ENCODE data around the gene MPP7.
"Not testable (repeated sequence)": the region's sequence is repeated elsewhere in the genome, so short reads cannot be mapped to it uniquely, and the experiment has no call there.

MPP7 gene

GRCh38 chr10:28302638-28303488 lies at the start of gene MPP7:
TSS of gene MPP7 (minus strand) at chr10:28303064. CDS start at chr10:28238604, 64,460 bp downstream.
- DNase-seq (ENCODE audit: low spot score) = peak; percentile 98

- no peak for DNase-seq (ENCODE audit: low spot score)
Measured at GRCh38 chr10:28349892-28350291, 47.0 kb upstream of the MPP7 start.

- DNase-seq (ENCODE audit: low spot score) = no peak
Measured at GRCh38 chr10:28343987-28344895, 41.4 kb upstream of the MPP7 start.

- DNase-seq (ENCODE audit: low spot score) = no peak
Measured at GRCh38 chr10:28343252-28343651, 40.4 kb upstream of the MPP7 start.

- DNase-seq (ENCODE audit: low spot score) = not testable (repeated sequence)
Measured at GRCh38 chr10:28341679-28342078, 38.8 kb upstream of the MPP7 start.

- DNase-seq (ENCODE audit: low spot score) = no peak
Measured at GRCh38 chr10:28332726-28333125, 29.9 kb upstream of the MPP7 start.

- peak; percentile 68 for DNase-seq (ENCODE audit: low spot score)
Measured at GRCh38 chr10:28331841-28332240, 29.0 kb upstream of the MPP7 start.

GRCh38 chr10:28331066-28331465 lies 28.2 kb upstream of the MPP7 start:
- no peak for DNase-seq (ENCODE audit: low spot score)

- no peak for DNase-seq (ENCODE audit: low spot score)
Measured at GRCh38 chr10:28328346-28328745, 25.5 kb upstream of the MPP7 start.

- no peak for DNase-seq (ENCODE audit: low spot score)
Measured at GRCh38 chr10:28327491-28327880, 24.6 kb upstream of the MPP7 start.

GRCh38 chr10:28326516-28327490 lies 23.9 kb upstream of the MPP7 start:
- DNase-seq (ENCODE audit: low spot score) = no peak

GRCh38 chr10:28320799-28321198 lies 17.9 kb upstream of the MPP7 start:
- DNase-seq (ENCODE audit: low spot score) = no peak

- DNase-seq (ENCODE audit: low spot score) = no peak
Measured at GRCh38 chr10:28320090-28320489, 17.2 kb upstream of the MPP7 start.

- not testable (repeated sequence) for DNase-seq (ENCODE audit: low spot score)
Measured at GRCh38 chr10:28319061-28319460, 16.2 kb upstream of the MPP7 start.

- no peak for DNase-seq (ENCODE audit: low spot score)
Measured at GRCh38 chr10:28318626-28319025, 15.8 kb upstream of the MPP7 start.

- DNase-seq (ENCODE audit: low spot score) = no peak
Measured at GRCh38 chr10:28317760-28318159, 14.9 kb upstream of the MPP7 start.

- peak; percentile 39 for DNase-seq (ENCODE audit: low spot score)
Measured at GRCh38 chr10:28316696-28317095, 13.8 kb upstream of the MPP7 start.

GRCh38 chr10:28315140-28315539 lies 12.3 kb upstream of the MPP7 start:
- DNase-seq (ENCODE audit: low spot score) = no peak

GRCh38 chr10:28314211-28314610 lies 11.3 kb upstream of the MPP7 start:
- no peak for DNase-seq (ENCODE audit: low spot score)

- no peak for DNase-seq (ENCODE audit: low spot score)
Measured at GRCh38 chr10:28312572-28312971, 9.7 kb upstream of the MPP7 start.

GRCh38 chr10:28311104-28311503 lies 8.2 kb upstream of the MPP7 start:
- no peak for DNase-seq (ENCODE audit: low spot score)

- no peak for DNase-seq (ENCODE audit: low spot score)
Measured at GRCh38 chr10:28307267-28307666, 4.4 kb upstream of the MPP7 start.
